Activated gamma-delta T cell treated with Interleukin-2 at 50 U/mL for 16 hours (primary cell): ENCODE results near the gene RAB25.
"Not testable (repeated sequence)": the region's sequence is repeated elsewhere in the genome, so short reads cannot be mapped to it uniquely, and the experiment has no call there.

Source experiments
- DNase-seq: peaks from one replicate; pipeline ENCODE4 v3.0.0-alpha.2; 2020

The RAB25 gene

GRCh38 chr1:156104065-156104810 lies 43.3 kb downstream of the RAB25 start:
- no peak for DNase-seq

GRCh38 chr1:156104861-156105832 lies 44.2 kb downstream of the RAB25 start:
- no peak for DNase-seq

- no peak for DNase-seq
Measured at GRCh38 chr1:156106624-156107488, 45.9 kb downstream of the RAB25 start.

- DNase-seq, result no peak
Measured at GRCh38 chr1:156108057-156108456, 47.1 kb downstream of the RAB25 start.

GRCh38 chr1:156108664-156109241 lies 47.8 kb downstream of the RAB25 start:
- no peak for DNase-seq

- DNase-seq, result no peak
Measured at GRCh38 chr1:156110252-156110651, 49.3 kb downstream of the RAB25 start.

GRCh38 chr1:156111355-156111962 lies 50.5 kb downstream of the RAB25 start:
- DNase-seq, result no peak

- no peak for DNase-seq
Measured at GRCh38 chr1:156112276-156113137, 51.5 kb downstream of the RAB25 start.

GRCh38 chr1:156113282-156113950 lies 52.5 kb downstream of the RAB25 start:
- DNase-seq, result no peak

- DNase-seq, result peak; percentile 76
Measured at GRCh38 chr1:156114101-156114918, 53.4 kb downstream of the RAB25 start, which contains the start of gene LMNA. Gene LMNA, plus strand, starts transcription at chr1:156114711. Its CDS starts 208 bp downstream, at chr1:156114919.

GRCh38 chr1:156114919-156115513 lies 54.1 kb downstream of the RAB25 start:
- DNase-seq, result no peak

- no peak for DNase-seq
Measured at GRCh38 chr1:156115514-156116374, 54.8 kb downstream of the RAB25 start.

GRCh38 chr1:156116731-156117130 lies 55.8 kb downstream of the RAB25 start:
- DNase-seq, result not testable (repeated sequence)

- DNase-seq, result no peak
Measured at GRCh38 chr1:156117414-156118176, 56.6 kb downstream of the RAB25 start.

GRCh38 chr1:156118177-156118868 lies 57.4 kb downstream of the RAB25 start:
- no peak for DNase-seq

- no peak for DNase-seq
Measured at GRCh38 chr1:156119503-156120209, 58.7 kb downstream of the RAB25 start.
